BLaER1 treated with 17β-estradiol and CSF1 and Interleukin-3, amounts not matched to agents 10 nM and 100 nM (cell line): ENCODE results near the gene REEP6.
"Not testable (repeated sequence)": the region's sequence is repeated elsewhere in the genome, so short reads cannot be mapped to it uniquely, and the experiment has no call there.

Experiments
- H3K27ac ChIP-seq, 11 experiments: shearing (Covaris generic); formaldehyde crosslinking; 2 replicates each; pipeline ENCODE4 v1.8.1; 2022
- H3K27me3 ChIP-seq, 11 experiments: shearing (Covaris generic); formaldehyde crosslinking; 2 replicates each; pipeline ENCODE4 v1.8.1; 2022
- H3K36me3 ChIP-seq, 11 experiments: shearing (Covaris generic); formaldehyde crosslinking; 2 replicates each; pipeline ENCODE4 v1.8.1; 2022
- H3K4me1 ChIP-seq, 10 experiments: shearing (Covaris generic); formaldehyde crosslinking; 2 replicates each; pipeline ENCODE4 v1.8.1; 2022
- H3K4me2 ChIP-seq, 11 experiments: shearing (Covaris generic); formaldehyde crosslinking; 2 replicates each; pipeline ENCODE4 v1.8.1; 2022
- H3K4me3 ChIP-seq, 10 experiments: shearing (Covaris generic); formaldehyde crosslinking; 2 replicates each; pipeline ENCODE4 v1.8.1; 2022
- H3K9ac ChIP-seq, 11 experiments: shearing (Covaris generic); formaldehyde crosslinking; 2 replicates each; pipeline ENCODE4 v1.8.1; 2022
- H3K9me3 ChIP-seq, 11 experiments: shearing (Covaris generic); formaldehyde crosslinking; replicated peaks in 1 of 11; 2 replicates each; pipeline ENCODE4 v1.8.1; 2022
- H4K20me1 ChIP-seq, 11 experiments: shearing (Covaris generic); formaldehyde crosslinking; 2 replicates each; pipeline ENCODE4 v1.8.1; 2022
- Cebpa-rat ChIP-seq, 11 experiments: shearing (Covaris generic); IDR thresholded peaks; 2 replicates each; pipeline ENCODE4 v1.8.1; 2022

Gene REEP6

DNA sequence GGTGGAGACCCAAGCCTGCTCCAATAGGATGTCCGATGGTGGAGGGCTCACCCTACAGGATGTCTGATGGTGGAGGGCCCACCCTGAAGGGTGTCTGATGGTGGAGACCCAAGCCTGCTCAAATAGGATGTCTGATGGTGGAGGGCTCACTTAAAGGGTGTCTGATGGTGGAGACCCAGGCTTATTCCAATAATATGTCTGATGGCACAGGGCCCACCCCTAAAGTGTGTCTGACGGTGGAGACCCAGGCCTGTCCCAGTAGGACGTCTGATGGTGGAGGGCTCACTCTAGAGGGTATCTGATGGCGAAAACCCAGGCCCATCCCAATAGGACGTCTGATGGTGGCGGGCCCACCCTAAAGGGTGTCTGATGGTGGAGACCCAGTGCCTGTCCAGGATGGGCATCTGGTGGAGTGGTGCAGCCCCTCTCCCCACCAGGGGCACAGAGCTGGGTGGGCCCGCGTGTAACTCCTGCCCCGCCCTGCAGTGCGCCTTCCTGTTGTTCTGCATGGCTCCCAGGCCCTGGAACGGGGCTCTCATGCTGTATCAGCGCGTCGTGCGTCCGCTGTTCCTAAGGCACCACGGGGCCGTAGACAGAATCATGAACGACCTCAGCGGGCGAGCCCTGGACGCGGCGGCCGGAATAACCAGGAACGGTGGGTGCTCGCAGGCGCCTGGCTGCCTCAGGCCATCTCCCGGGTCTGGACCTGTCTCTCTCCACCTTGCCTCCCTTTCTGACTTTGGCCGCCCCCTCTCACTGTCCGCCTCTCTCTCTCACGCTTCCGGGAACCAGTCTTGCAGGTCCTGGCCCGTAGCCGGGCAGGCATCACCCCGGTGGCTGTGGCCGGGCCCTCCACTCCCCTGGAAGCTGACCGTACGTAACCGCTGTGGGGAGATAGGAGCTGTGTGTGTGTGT lies 5.1 kb downstream of the REEP6 start:
- Histone ChIP-seq H3K36me3 (no peaks in the 10 kb centered on the region), H4K20me1 (peaks cover 0 to 15% (median 0%) of the 10 kb centered on the region in 11 experiments; a peak in 4 of 22 replicates), H3K4me3 (no peak overlapping the region), H3K4me2 (peak overlapping the region in 6 of 11 experiments; percentile 17 to 89 (median 80); a peak in 4 of 22 replicates), H3K27ac (no peak overlapping the region), H3K9me3 (peaks cover 0 to 15% (median 9%) of the 10 kb centered on the region in 11 experiments; a peak in 15 of 22 replicates), H3K27me3 (peaks cover 0 to 7% (median 0%) of the 10 kb centered on the region in 11 experiments; a peak in 4 of 22 replicates), H3K4me1 (peaks cover 23 to 42% (median 34%) of the 10 kb centered on the region in 10 experiments), H3K9ac (no peak overlapping the region)
- no peak for TF ChIP-seq Cebpa-rat (IDR thresholded peaks at IDR 0.05)

- Histone ChIP-seq H3K36me3 (no peaks in the 10 kb centered on the region), H3K9me3 (peaks cover 0 to 15% (median 9%) of the 10 kb centered on the region in 11 experiments; a peak in 15 of 22 replicates), H3K4me3 (no peak overlapping the region), H3K4me1 (peaks cover 15 to 37% (median 26%) of the 10 kb centered on the region in 10 experiments), H3K4me2 (peak overlapping the region; percentile 56 to 93 (median 82); a peak in 21 of 22 replicates), H3K9ac (peak overlapping the region in 5 of 11 experiments; percentile 18 to 59 (median 35); a peak in 7 of 22 replicates), H3K27me3 (peaks cover 0 to 3% (median 0%) of the 10 kb centered on the region in 11 experiments; a peak in 2 of 22 replicates), H4K20me1 (peaks cover 0 to 15% (median 0%) of the 10 kb centered on the region in 11 experiments; a peak in 3 of 22 replicates), H3K27ac (peak overlapping the region in 4 of 11 experiments; percentile 26 to 62 (median 38); a peak in 7 of 22 replicates)
- no peak for TF ChIP-seq Cebpa-rat (IDR thresholded peaks at IDR 0.05)
These were observed 6.0 kb downstream of the REEP6 start for GRCh38 chr19:1496714-1497577.

DNA sequence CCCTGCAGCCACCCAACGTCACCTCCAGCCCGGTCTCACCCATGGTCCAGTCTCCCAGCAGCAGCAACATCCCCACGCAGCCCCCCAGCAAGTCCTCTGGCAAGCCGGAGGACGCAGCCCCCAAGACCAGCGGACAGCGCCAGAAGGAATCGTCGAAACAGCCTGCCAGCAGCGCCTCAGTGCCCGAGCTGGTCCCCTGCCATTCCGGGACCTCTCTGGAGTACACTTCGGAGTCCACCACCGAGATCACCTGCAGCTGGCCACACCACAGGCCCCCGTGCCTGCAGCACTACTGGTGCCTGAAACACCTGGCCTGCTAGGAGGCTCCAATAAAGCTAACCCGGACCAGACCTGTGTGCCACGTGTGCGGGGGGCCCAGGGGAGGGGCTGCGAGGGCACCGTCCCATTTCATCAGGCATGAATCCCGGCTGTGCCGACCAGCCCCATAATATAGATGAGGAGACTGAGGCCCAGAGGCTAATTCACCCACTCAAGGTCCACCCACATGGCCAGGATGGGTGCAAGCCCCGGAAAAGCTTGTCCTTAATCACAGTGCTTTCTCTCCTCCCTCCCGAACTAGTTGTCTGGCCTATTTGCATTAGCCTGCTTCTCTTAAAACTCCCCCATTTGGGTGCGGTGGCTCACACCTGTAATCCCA lies 6.7 kb downstream of the REEP6 start:
- peaks cover 0 to 15% (median 9%) of the 10 kb centered on the region in 11 experiments; a peak in 15 of 22 replicates for H3K9me3 ChIP-seq
- H3K27ac ChIP-seq, result peak overlapping the region in 6 of 11 experiments; percentile 6 to 62 (median 30); a peak in 8 of 22 replicates
- peaks cover 0 to 8% (median 3%) of the 10 kb centered on the region in 11 experiments; a peak in 17 of 22 replicates for H3K27me3 ChIP-seq
- peak overlapping the region; percentile 56 to 93 (median 82) for H3K4me2 ChIP-seq
- H3K9ac ChIP-seq, result peak overlapping the region in 5 of 11 experiments; percentile 21 to 59 (median 35); a peak in 8 of 22 replicates
- peaks cover 15 to 41% (median 26%) of the 10 kb centered on the region in 10 experiments for H3K4me1 ChIP-seq
- no peak for TF ChIP-seq Cebpa-rat (IDR thresholded peaks at IDR 0.05)
- no peaks in the 10 kb centered on the region for H3K36me3 ChIP-seq
- H3K4me3 ChIP-seq, result no peak overlapping the region
- H4K20me1 ChIP-seq, result peaks cover 0 to 15% (median 0%) of the 10 kb centered on the region in 11 experiments; a peak in 3 of 22 replicates

DNA sequence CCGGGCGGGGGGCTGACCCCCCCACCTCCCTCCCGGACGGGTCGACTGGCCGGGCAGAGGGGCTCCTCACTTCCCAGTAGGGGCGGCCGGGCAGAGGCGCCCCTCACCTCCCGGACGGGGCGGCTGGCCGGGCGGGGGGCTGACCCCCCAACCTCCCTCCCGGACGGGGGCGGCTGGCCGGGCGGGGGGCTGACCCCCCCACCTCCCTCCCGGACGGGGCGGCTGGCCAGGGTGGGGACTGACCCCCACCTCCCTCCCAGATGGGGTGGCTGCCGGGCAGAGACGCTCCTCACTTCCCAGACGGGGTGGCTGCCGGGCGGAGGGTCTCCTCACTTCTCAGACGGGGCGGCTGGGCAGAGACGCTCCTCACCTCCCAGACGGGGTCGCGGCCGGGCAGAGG lies 8.2 kb downstream of the REEP6 start:
- not testable (repeated sequence) for H3K27ac ChIP-seq, H3K4me3 ChIP-seq, H3K9ac ChIP-seq, H3K36me3 ChIP-seq
- Histone ChIP-seq H3K27me3 (peaks cover 11 to 24% (median 18%) of the 10 kb centered on the region in 11 experiments; a peak in 21 of 22 replicates), H4K20me1 (peaks cover 0 to 15% (median 0%) of the 10 kb centered on the region in 11 experiments; a peak in 2 of 22 replicates), H3K4me1 (peaks cover 25 to 51% (median 37%) of the 10 kb centered on the region in 10 experiments), H3K4me2 (peak overlapping the region in 2 of 11 experiments; percentile 26 to 41; a peak in 2 of 22 replicates), H3K9me3 (peaks cover 0 to 15% (median 9%) of the 10 kb centered on the region in 11 experiments; a peak in 15 of 22 replicates)

DNA sequence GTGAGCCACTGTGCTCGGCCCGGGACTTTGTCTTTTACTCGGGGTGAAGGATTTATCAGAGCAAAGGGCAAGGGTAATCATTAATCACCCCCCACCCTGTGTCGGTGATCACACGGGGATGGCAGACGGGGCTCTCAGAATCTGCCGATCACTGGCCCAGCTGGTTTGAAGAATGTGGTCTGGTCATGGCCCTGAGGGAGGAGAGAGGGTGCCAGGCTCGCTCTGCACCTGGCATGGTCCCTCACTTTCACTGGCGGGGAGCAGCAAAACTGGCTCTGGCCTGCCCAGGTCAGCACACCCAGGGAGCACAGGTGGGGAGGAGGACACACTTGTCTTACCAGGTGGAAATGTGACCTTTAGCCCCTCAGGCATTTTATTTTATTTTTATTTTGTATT lies 10.2 kb downstream of the REEP6 start:
- Histone ChIP-seq H3K4me2 (peak overlapping the region in 7 of 11 experiments; percentile 17 to 59 (median 43); a peak in 11 of 22 replicates), H3K4me3 (no peak overlapping the region), H4K20me1 (peaks cover 0 to 9% (median 0%) of the 10 kb centered on the region in 11 experiments; a peak in 2 of 22 replicates), H3K27ac (no peak overlapping the region), H3K9ac (no peak overlapping the region; a peak in 1 of 22 replicates), H3K9me3 (peaks cover 0 to 24% (median 9%) of the 10 kb centered on the region in 11 experiments; a peak in 15 of 22 replicates), H3K36me3 (no peaks in the 10 kb centered on the region), H3K27me3 (peaks cover 11 to 32% (median 26%) of the 10 kb centered on the region in 11 experiments; a peak in 21 of 22 replicates), H3K4me1 (peaks cover 25 to 50% (median 36%) of the 10 kb centered on the region in 10 experiments)
- no peak for TF ChIP-seq Cebpa-rat (IDR thresholded peaks at IDR 0.05)

- H3K9ac ChIP-seq, result no peak overlapping the region
- peaks cover 11 to 32% (median 26%) of the 10 kb centered on the region in 11 experiments; a peak in 21 of 22 replicates for H3K27me3 ChIP-seq
- no peaks in the 10 kb centered on the region for H4K20me1 ChIP-seq
- no peak overlapping the region for H3K4me3 ChIP-seq
- H3K27ac ChIP-seq, result no peak overlapping the region
- H3K36me3 ChIP-seq, result no peaks in the 10 kb centered on the region
- H3K9me3 ChIP-seq, result peaks cover 0 to 25% (median 9%) of the 10 kb centered on the region in 11 experiments; a peak in 15 of 22 replicates
- H3K4me1 ChIP-seq, result peaks cover 24 to 46% (median 30%) of the 10 kb centered on the region in 10 experiments
- no peak for TF ChIP-seq Cebpa-rat (IDR thresholded peaks at IDR 0.05)
- H3K4me2 ChIP-seq, result peak overlapping the region in 2 of 11 experiments; percentile 51 to 54; a peak in 4 of 22 replicates
These were observed 11.6 kb downstream of the REEP6 start for GRCh38 chr19:1502433-1503088.
